T-helper 17 cell (primary cell): ENCODE measurements around the gene MYO1E. TPM values are rescaled to one million over a fixed set of nuclear protein-coding genes. Genes with fewer than 3 reads are reported as not detected.

ENCODE experiments used
- ATAC-seq: fragments of 150-1000 bp; cut with Tn5 transposase; 2 replicates; pipeline ENCODE4 v1.10.0; 2021; ENCODE audit warnings: mild to moderate bottlenecking, moderate library complexity
- DNase-seq, 3 donors: peaks; one replicate each; pipeline versions ENCODE4 v3.0.0 to v3.0.0-alpha.2; 2020 to 2021
- H3K9me3 ChIP-seq: one replicate; pipeline ENCODE4 v1.7.0; 2013; ENCODE audit warnings: low read length, mild to moderate bottlenecking; ENCODE audit not compliant: control insufficient read depth, poor library complexity, severe bottlenecking
- H3K27ac Mint-ChIP-seq: one replicate; pipeline ENCODE4 v1.8.0; 2022; ENCODE audit warnings: mild to moderate bottlenecking, moderate library complexity, mixed read lengths
- H3K27me3 Mint-ChIP-seq: one replicate; pipeline ENCODE4 v1.8.0; 2022; ENCODE audit warnings: mixed read lengths
- H3K36me3 Mint-ChIP-seq: one replicate; pipeline ENCODE4 v1.8.0; 2022; ENCODE audit warnings: low read depth, mixed read lengths
- H3K4me1 Mint-ChIP-seq: one replicate; pipeline ENCODE4 v1.8.0; 2022; ENCODE audit warnings: mild to moderate bottlenecking, mixed read lengths
- H3K4me3 Mint-ChIP-seq: one replicate; pipeline ENCODE4 v1.8.0; 2022; ENCODE audit warnings: mild to moderate bottlenecking, moderate library complexity, mixed read lengths
- total RNA-seq, 4 donors: library from RNA in 2 of 4; stranded (reverse) in 2 of 4; gene quantifications; one replicate each; pipeline ENCODE4 v1.2.3 and lab custom pipeline; 2022 to 2026

MYO1E gene
- total RNA-seq, 2 donors from 2014 or later: 4.0 to 4.1 TPM

DNA sequence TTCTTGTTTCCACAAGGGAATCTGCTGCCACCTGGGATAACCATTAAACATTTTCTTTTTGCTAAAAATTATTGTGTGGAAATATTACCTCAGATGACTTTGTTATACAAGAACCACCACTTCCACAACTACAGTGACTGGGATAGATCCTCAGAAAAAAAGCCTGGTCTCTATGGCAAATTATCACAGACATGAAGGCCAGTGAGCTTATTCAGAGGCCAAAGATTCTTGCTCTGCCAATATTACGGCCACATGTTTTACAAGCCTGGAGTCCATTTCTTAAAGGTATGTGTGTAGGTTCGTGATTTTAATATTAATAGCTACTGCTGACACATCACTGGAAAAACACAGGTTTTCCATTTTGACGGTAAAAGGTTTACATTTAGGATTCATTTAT, 73.8 kb downstream of the MYO1E start:
- H3K4me3 Mint-ChIP-seq: no peak overlapping the region
- no peaks in the 10 kb centered on the region for H3K9me3 ChIP-seq
- no peak overlapping the region for H3K27ac Mint-ChIP-seq
- H3K27me3 Mint-ChIP-seq: no peaks in the 10 kb centered on the region
- no peak for ATAC-seq
- DNase-seq: no peak
- peaks cover 26% of the 10 kb centered on the region for H3K4me1 Mint-ChIP-seq
- no peaks in the 10 kb centered on the region for H3K36me3 Mint-ChIP-seq

DNA sequence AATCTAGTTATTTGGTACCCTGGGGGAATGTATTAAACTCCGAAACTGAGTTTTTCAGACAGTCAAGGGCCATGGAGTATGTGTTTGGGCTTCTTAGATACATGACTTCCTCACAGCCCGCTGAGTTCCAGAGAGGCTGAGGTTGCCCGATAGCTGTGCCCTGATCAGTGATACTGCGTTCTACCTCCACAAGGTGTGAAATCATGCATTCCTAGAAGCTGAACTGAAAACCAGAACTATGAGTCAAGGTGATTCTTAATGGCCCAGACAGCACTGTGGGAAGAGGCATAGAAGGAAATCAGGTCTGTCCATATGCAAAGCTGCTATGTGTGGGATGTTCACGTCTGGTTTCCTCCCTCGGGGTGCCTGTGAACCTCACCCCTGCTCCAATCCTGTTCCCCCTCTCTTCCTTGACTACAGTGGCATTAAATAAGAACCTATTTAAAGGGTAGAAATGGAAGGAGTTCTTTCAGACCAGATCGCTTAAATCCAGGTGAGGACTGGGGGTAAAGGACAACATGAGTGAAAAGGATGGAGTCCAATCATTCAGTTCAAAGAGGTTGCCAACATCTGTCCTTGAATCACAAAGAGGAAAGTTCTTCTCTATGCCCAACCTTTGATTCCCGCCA, 74.3 kb downstream of the MYO1E start:
- Mint-ChIP-seq H3K27me3 (no peaks in the 10 kb centered on the region), H3K27ac (peak overlapping the region; percentile 39), H3K36me3 (no peaks in the 10 kb centered on the region), H3K4me1 (peaks cover 26% of the 10 kb centered on the region), H3K4me3 (peak overlapping the region; percentile 28)
- ATAC-seq (peak; percentile 37), DNase-seq (no peak)
- no peaks in the 10 kb centered on the region for H3K9me3 ChIP-seq

DNA sequence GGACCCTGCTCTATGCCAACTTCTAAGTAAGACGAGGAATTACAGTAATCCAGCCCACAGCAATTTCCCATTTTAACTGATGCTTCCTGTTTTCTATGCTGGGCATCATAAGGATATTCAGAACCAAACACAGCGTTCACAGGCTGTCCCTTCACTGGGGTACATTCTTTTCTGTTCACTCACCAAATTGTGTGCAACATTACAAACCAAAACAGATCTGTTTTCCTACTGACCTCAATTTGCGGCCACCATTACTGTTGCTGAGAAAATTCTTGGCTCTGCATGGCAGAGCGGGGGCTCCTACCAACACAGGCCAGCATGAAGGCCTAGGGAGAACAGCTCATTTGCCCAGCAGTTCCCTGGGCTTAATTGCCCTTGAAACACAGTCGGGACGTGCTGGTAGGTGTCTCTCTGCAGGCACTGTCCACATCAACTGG, 76.5 kb downstream of the MYO1E start:
- no peak for DNase-seq
- no peaks in the 10 kb centered on the region for H3K9me3 ChIP-seq
- H3K27ac Mint-ChIP-seq: no peak overlapping the region
- no peak overlapping the region for H3K4me3 Mint-ChIP-seq
- no peak for ATAC-seq
- H3K4me1 Mint-ChIP-seq: peaks cover 23% of the 10 kb centered on the region
- no peaks in the 10 kb centered on the region for H3K36me3 Mint-ChIP-seq
- H3K27me3 Mint-ChIP-seq: no peaks in the 10 kb centered on the region

DNA sequence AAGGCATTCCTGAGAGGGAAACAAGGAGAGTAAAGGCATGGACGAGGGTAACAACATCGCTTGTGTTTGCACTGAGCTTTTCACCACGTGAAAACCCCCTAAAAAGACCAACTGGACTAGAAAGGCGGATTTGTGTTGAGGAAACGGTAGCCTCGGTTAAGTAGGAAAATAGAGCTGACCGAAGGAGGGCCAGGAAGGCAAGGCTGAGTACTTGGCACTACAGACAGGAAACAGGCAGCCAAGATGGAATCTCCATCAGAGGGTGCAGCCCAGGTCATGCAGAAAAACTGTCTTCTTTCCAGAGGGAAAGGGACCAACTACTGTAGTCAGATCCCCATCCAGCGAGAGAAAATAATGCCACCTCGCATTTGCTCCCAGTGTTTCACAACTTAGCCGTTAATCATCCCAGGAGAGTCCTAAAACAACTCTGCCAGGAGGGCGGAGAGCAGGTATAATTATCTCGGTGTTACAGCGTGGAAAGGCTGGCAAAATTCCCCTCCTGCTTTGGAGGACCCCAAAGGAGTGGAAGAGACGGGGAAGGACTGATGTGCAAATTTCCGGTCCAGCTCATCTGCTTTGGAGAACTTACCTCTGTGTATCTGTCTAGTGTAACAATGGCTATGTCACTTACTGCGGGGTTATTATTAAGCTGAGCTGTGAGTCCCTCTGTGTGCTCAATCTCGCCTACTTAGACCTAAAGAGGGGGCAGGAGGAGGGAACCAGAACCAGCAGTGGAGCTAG, 77.2 kb downstream of the MYO1E start:
- Mint-ChIP-seq H3K36me3 (no peaks in the 10 kb centered on the region), H3K27ac (no peak overlapping the region), H3K4me3 (no peak overlapping the region), H3K4me1 (peaks cover 18% of the 10 kb centered on the region), H3K27me3 (no peaks in the 10 kb centered on the region)
- H3K9me3 ChIP-seq: no peaks in the 10 kb centered on the region
- no peak for ATAC-seq
- no peak for DNase-seq

DNA sequence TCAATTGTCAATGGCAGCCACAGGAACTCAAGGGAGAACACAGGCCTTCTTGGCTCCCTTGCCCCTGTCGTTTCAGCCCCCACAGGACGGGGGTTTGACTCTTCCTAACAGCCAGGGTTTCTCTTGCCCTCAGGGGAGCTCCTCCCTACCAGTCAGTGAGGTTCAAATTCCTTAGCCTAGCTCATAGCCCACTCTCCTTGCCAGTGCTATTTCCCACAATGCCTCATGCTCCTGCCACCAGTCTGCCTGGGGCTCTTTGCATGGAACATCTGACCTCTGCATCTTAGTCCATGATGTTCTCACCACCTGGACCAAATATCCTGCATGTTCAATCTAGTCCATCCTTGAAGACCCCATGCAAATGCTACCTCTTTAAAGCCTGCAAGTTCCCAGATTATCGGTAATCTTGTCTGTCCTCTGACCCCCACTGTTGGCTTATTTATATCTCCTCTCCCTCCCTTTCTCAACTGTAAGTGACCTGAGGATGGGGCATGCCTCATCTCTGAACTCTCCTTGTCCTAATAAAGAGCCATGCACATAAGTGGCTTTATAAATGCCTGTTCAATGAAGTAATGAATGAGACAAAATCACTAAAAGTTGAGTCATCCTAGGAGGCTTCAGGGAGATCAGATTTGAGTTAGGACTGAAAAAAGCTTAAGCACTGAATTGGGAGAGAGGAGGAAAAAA, 78.0 kb downstream of the MYO1E start:
- no peaks in the 10 kb centered on the region for H3K27me3 Mint-ChIP-seq
- DNase-seq (no peak), ATAC-seq (no peak)
- no peak overlapping the region for H3K4me3 Mint-ChIP-seq
- H3K27ac Mint-ChIP-seq: no peak overlapping the region
- H3K9me3 ChIP-seq: no peaks in the 10 kb centered on the region
- H3K36me3 Mint-ChIP-seq: no peaks in the 10 kb centered on the region
- H3K4me1 Mint-ChIP-seq: peaks cover 11% of the 10 kb centered on the region

DNA sequence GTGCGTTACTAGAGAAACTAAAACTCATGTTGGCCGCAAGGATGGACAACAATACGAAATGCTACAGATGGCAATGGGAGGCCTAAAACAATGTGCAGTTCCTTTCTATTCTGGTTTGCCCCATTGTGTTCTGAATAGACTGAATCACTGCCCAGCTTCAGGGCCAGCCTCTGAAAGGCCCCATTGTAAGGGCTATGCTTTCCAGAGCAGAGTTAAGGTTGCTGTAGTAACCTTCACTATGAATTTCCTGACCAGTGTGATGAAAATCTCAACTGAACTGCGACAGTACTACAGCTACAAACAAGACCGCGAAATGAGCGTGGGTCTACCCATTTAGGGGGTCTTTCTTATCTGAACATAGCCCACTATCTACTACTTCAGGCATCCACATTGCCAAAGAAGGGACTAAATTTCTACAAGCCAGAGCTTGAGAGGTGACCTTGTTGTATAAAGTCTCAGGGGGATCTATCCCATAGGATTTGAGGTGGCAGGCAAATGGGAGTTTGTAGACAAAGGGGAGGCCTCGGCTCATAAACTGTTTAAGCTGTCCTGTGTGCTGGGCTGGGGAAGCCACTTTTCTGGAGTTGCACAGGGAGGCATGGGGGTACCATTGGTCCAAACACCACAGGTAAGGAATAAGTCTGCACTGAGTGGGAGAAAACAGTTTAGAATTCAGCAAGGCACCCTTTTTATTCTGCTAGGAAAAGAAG, 80.1 kb downstream of the MYO1E start:
- Mint-ChIP-seq H3K27ac (peak overlapping the region; percentile 24), H3K27me3 (no peaks in the 10 kb centered on the region), H3K36me3 (no peaks in the 10 kb centered on the region), H3K4me1 (peaks cover 3% of the 10 kb centered on the region), H3K4me3 (no peak overlapping the region)
- H3K9me3 ChIP-seq: no peaks in the 10 kb centered on the region
- ATAC-seq (no peak), DNase-seq (no peak)

DNA sequence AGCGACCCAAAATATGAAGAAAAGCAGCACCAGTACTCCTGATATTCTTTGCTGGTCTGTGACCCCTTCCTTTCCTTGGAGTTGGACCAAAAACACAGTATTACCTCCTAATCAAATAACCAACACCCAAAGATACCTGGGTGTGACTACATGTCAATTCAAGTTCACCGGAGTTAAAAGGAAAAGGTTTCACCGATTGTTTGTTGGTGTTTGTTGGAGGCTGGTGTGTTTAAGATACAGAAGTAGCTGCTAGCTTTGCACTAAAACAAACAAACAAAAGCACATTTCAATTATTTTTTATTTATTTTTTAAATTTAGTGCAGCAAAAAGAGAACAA, 81.5 kb downstream of the MYO1E start:
- DNase-seq (no peak), ATAC-seq (no peak)
- Mint-ChIP-seq H3K27me3 (no peaks in the 10 kb centered on the region), H3K4me1 (peaks cover 3% of the 10 kb centered on the region), H3K4me3 (no peak overlapping the region), H3K27ac (no peak overlapping the region), H3K36me3 (no peaks in the 10 kb centered on the region)
- no peaks in the 10 kb centered on the region for H3K9me3 ChIP-seq

DNA sequence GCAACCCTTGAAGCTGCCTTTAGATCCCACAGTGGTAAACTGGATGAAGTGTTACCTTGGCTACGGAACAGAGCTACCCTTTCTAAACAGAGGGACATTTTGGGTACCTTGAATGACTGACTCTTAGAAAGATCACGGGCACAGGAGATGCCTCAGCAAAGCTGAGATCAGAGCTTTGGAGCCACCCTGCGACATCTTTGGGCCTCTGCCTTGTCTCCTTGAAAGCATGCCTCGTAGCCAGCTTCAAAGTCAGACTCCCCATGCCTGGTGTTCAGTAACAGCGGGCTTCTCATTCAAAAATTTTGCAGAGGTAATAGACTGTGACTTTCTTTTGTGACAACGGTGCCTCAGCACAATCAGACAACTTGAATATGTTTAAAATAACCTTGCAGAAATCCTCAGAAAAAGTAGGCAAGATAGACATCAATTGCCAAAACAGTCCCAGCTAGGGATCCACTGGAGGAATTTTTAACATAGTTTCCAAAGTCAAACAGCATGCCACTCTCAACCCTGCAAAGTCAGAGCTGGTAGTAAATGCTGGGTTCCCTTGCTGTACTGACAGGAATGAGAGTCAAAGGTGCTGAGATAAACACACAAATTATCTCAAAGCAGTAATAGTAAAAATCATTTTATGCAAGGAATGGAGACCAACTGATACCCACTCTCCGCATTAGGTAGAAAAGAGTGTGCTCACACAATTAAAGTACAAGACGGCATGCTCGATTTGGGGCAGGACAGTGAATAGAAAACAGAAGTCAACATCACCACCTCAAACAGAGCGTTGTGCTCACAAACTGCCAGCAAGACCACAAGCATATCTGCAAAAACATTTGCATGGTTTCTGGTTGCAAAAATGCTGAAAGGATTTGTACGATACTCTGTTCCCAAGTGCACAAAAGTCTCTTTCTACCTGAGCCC, 82.1 kb downstream of the MYO1E start:
- no peak overlapping the region for H3K4me3 Mint-ChIP-seq
- H3K9me3 ChIP-seq: no peaks in the 10 kb centered on the region
- no peak overlapping the region for H3K27ac Mint-ChIP-seq
- DNase-seq (no peak), ATAC-seq (no peak)
- peaks cover 3% of the 10 kb centered on the region for H3K4me1 Mint-ChIP-seq
- H3K27me3 Mint-ChIP-seq: no peaks in the 10 kb centered on the region
- no peaks in the 10 kb centered on the region for H3K36me3 Mint-ChIP-seq

DNA sequence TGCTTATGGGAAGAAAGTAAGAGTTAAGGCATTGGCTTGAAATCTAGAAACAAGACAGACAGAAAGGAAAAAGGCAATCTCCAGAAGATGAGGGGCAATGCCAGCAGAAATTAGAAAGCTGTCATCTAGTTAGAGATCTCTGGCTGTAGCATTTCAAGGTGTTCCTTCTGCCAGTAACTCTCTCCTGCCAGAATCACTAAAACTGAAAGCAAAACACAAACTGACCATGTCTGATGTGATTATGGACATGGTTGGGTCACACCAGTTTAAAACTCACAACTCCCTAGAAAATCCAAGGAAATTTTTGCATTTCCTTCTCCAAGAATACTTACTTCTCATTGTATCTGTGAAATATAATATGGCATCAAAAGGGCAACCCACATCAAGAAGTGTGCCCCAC, 83.1 kb downstream of the MYO1E start:
- no peak overlapping the region for H3K27ac Mint-ChIP-seq
- DNase-seq: no peak
- no peaks in the 10 kb centered on the region for H3K27me3 Mint-ChIP-seq
- no peaks in the 10 kb centered on the region for H3K36me3 Mint-ChIP-seq
- H3K4me3 Mint-ChIP-seq: no peak overlapping the region
- no peak for ATAC-seq
- no peaks in the 10 kb centered on the region for H3K9me3 ChIP-seq
- no peaks in the 10 kb centered on the region for H3K4me1 Mint-ChIP-seq

DNA sequence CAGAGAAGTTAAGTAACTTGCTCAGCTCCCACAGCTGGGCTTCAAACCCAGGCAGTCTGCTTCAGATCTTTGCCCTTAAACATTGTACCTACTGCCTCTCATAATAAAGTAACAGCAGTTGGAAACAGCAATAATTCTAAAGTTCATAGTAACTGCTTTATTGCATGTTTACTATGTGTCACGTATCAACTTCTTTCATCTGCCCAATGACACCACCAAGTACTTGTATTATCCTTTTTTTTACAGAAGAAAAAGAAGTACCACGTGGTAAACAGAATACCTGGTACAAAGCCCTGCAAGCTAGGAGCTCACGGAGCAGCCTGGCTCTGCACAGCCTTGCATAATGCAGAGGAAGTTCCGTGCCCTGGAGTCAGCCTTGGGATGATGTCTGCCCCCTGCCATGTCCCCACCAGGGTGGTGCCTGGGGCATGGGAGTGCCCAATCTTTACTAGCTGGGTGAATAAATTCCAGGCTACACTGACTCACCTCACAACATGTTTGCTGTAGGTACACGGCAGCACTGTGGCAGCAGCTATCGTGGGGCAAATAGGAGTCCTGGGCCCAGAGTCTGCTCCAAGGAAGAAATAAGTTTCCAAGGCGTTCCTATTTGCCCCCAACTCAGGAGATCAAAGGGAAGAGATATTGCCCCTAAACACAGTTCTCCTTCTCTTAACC, 88.8 kb downstream of the MYO1E start:
- H3K9me3 ChIP-seq: no peaks in the 10 kb centered on the region
- Mint-ChIP-seq H3K4me3 (no peak overlapping the region), H3K36me3 (no peaks in the 10 kb centered on the region), H3K27me3 (no peaks in the 10 kb centered on the region), H3K27ac (no peak overlapping the region), H3K4me1 (no peaks in the 10 kb centered on the region)
- ATAC-seq (no peak), DNase-seq (no peak)

DNA sequence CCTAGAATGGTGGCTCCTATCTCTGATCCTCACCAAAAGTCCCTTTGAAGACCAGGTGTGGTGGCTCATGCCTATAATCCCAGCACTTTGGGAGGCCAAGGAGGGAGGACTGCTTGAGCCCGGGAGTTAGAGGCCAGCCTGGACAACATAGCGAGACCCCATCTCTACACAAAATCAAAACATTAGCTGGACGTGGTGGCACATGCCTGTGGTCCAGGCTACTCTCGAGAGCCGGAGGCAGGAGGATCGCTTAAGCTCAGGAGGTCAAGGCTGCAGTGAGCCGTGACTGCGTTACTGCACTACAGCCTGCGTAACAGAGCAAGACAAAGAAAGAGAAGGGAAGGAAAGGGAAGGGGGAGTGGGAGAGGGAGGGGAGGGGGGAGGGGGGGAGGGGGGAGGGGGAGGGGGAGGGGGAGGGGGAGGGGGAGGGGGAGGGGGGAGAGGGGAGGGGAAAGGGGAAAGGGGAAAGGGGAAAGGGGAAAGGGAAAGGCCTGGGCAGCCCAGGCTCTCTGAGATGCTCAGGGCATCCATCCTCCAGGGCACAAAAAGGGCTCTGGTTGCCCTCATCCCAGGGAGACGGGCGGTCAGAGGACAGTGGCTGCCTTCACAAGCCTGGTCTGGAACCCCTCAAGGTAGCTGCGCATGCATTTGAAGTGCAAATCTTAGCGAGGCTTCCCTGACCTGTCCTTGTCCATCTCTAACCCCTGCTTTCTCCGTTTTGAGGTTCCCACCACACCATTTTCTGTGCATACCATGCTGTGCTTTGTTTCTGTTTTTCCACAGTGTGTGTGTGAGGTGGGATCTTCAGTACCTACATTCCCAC, 89.9 kb downstream of the MYO1E start:
- no peak overlapping the region for H3K4me3 Mint-ChIP-seq
- H3K4me1 Mint-ChIP-seq: no peaks in the 10 kb centered on the region
- H3K27ac Mint-ChIP-seq: no peak overlapping the region
- no peaks in the 10 kb centered on the region for H3K36me3 Mint-ChIP-seq
- ATAC-seq (no peak), DNase-seq (no peak)
- no peaks in the 10 kb centered on the region for H3K9me3 ChIP-seq
- peaks cover 6% of the 10 kb centered on the region for H3K27me3 Mint-ChIP-seq
